GM18505 (cell line): ENCODE results near the gene EIF3L.

Experiments
- ATAC-seq: cut with Tn5 transposase; IDR thresholded peaks from one replicate; pipeline ENCODE4 v1.9.1; 2021; ENCODE audit not compliant: unreplicated experiment
- POLR2A ChIP-seq: IDR thresholded peaks from 4 replicates; pipeline ENCODE4 v1.6.1; 2011; ENCODE audit warnings: borderline replicate concordance; ENCODE audit not compliant: insufficient read depth, insufficient read length; ENCODE audit errors: extremely low read depth

Gene EIF3L

GRCh38 chr22:37926358-37926757 lies 77.1 kb downstream of the EIF3L start:
- TF ChIP-seq POLR2A = no peak

GRCh38 chr22:37926771-37927636 lies 77.8 kb downstream of the EIF3L start:
- ATAC-seq = no peak
- TF ChIP-seq POLR2A = no peak

More at GRCh38 chr22:37926358-37926757, 77.1 kb downstream of the EIF3L start:
- no peak for ATAC-seq

- ATAC-seq = no peak
- TF ChIP-seq POLR2A = no peak
Observed at GRCh38 chr22:37927637-37927936, 78.4 kb downstream of the EIF3L start.

DNA sequence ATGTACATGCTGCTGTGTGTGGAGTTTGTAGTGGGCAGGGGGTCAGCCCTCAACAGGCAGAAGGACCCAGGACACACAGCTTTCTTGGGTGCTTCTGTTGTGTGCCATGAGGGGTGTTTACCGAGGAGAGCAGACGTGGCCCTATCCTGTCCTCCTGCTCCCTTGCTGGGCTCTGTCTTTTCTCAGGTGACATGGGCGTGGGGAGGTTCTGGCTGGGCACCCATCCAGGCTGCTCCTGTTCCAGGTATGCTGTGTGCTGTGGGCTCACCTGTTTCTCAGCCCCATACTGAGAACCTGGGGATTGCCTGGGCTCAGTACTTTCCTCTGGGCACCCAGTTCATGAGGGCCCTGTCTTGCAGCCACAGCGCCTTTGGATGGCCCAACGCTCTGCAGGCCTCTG lies 80.2 kb downstream of the EIF3L start:
- no peak for ATAC-seq
- TF ChIP-seq POLR2A = no peak

DNA sequence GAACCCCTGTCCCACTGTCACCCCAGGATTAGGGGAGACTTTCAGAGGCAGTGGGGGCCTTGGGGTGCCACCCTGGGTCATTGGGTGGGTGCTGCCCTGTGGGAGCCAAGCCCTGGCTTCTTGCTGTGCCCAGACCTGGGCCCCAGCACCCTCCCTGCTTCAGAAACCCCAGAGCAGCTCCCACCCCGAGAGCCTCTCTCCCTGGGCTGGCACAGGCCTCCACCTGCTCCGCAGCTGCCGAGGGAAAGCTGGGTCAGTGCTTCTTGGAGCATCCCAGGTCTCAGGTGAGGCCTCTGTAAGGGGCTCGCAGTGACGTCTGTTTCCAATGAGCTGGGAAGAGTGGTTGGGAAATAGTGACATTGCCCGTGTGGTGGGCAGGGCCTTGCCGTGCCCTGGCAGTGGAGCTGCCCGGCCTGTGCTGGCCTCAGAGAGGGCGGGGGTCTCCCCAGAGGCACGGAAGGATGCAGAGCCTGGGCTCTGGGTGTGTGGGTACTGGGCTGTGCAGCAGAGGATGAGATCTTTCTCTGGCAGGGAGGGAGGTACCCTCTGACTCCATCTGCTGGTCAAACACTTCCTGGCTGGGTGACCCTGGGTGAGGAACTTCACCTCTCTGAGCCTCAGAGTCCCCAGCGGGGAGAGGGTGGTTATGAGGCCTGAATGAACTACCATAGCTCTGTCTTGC lies 81.2 kb downstream of the EIF3L start:
- ATAC-seq = no peak
- no peak for TF ChIP-seq POLR2A

GRCh38 chr22:37930952-37931440 lies 81.8 kb downstream of the EIF3L start:
- TF ChIP-seq POLR2A = no peak
- no peak for ATAC-seq

DNA sequence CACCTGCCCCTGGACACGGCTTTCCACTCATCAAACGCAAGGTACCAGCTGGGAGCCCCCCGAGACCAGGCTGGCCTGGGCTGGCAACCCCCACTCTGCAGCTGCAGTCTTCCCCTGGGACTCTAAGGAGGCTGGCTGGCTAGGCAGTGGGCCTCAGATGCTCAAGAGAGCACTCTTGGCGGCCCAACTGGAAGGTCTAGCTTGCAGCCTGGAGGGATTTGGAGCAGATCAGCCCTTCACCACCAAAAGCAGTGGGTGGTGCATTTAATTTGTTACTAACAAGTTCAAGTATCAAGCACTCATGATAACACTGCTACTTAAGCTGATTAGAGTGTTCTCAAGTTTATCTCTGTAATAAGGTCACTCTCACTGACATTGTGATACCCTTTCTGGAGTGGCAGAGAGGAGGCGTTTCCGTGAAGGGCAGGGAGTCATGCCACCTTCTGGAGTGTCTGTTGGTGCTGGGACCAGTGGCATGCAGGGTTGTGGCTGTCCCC lies 82.7 kb downstream of the EIF3L start:
- no peak for TF ChIP-seq POLR2A
- no peak for ATAC-seq

DNA sequence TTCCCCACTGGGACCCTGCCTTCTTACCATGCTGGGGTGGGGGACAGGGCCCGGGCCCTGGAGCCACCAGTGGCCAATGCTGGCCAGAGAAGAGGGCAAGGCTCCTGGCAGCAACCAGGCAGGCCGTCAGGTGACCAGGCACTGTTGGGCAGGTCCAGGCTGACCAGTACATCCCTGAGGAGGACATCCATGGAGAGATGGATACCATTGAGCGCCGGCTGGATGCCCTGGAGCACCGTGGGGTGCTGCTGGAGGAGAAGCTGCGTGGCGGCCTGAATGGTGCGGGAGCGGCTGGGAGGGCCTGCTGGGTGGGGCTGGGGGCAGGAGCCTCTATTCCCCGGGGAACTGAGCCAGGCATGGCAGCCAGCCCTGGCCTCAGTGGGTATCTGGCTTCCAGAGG lies 83.2 kb downstream of the EIF3L start:
- ATAC-seq = no peak
- no peak for TF ChIP-seq POLR2A

DNA sequence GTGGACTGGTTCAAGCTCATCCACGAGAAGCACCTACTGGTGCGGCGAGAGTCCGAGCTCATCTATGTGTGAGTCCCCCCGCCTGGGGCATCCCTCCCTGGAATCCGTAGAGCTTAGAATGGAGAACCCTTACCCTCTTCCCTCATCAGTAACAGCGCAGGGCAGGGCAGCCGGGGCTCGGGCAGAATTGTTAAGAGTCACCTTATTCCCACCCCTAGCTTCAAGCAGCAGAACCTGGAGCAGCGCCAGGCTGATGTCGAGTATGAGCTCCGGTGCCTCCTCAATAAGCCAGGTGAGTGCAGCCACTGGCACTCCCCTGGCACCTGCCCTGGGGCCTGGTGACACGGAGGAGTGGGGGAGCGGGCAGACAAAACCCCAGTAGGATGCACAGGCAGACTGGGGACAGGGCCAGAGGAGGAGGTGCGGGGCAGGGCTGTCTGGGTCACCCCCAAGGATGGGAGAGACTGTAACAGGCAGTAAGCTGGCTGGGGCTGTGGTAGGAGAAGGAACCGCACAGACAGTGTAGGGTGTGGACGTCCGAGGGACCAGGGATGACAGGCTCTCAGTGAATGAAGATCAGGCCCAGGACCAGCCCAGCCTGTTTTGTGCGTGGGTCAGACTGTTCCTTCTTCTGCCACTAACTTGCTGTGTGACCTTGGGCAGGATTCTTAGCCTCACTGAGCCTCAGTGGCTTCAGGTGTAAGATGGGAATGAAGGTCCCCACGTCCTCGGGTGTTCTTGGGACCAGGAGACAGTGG lies 83.8 kb downstream of the EIF3L start:
- ATAC-seq = no peak
- TF ChIP-seq POLR2A = no peak

- TF ChIP-seq POLR2A = no peak
- ATAC-seq = peak; percentile 71
Observed at GRCh38 chr22:37933711-37934376, 84.6 kb downstream of the EIF3L start.
